ENCODE data around the gene SMAGP.
"Not testable (repeated sequence)": the region's sequence is repeated elsewhere in the genome, so short reads cannot be mapped to it uniquely, and the experiment has no call there.

GRCh38 chr12:51227112-51227511, 43.1 kb downstream of the SMAGP start:
- TF ChIP-seq ZNF121, SMAD4 (CRISPR knock-in tag; IDR thresholded peaks at IDR 0.05): not testable (repeated sequence)
